ENCODE data around the gene ABCD2. TPM values are rescaled to one million over a fixed set of nuclear protein-coding genes. Genes with fewer than 3 reads are reported as not detected.

The ABCD2 gene
- total RNA-seq: under 0.01 and 0.09 TPM in 2 replicates

DNA sequence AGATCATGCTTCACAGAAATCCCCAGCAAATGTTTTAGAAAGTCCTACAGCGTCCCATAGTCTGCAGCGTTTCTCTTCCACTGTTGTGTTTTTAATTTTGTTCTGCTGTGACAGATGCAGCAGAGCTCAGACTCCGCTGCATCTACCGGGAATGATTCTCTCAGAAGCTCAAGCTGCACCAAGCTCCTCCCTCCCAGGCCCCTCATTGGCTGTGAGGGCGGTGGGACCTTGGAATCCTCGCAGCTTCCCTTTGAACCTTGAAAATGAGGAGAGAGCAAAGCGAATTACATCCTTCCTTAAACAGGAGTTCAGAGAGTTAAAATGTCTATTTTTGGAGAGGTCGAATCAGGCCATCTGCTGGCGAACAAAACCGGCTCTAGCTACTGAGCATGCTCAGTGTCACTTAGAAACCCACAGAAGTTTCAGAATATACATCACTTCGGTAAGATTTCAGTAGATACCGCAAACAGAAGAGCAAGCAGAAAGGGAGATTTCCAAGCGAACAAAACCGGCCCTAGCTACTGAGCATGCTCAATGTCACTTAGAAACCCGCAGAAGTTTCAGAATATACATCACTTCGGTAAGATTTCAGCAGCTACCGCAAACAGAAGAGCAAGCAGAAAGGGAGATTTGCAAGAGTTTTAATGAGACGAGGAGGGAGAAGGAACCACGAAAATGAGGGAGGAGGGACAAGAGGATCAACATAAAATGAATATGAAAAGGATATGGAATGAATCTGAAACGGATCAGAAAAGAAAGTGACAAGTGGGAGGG lies at the start of gene ABCD2:
Gene ABCD2 (minus strand): TSS at position 144 of the 774 bp plus-strand sequence. CDS start 188 bp downstream, outside the sequence.

Other genes starting within 250 kb of the ABCD2 start
- gene KIF21A, start 176.7 kb downstream of the ABCD2 start, total RNA-seq: 3.6 and 7.7 TPM in 2 replicates

All from smooth muscle cell of bladder (primary cell).